Epithelial cell of esophagus (primary cell): ENCODE measurements around the gene PLA2G4F.
A peak's percentile ranks its signal among the peaks of the same experiment; 100 is the strongest.

Source experiments
- DNase-seq: peaks from one replicate; pipeline ENCODE4 v3.0.0; 2010; ENCODE audit warnings: low read depth
- H3K4me3 ChIP-seq: 2 replicates; pipeline ENCODE4 v1.5.1; 2011; ENCODE audit warnings: mild to moderate bottlenecking, low read length, control low read depth
- CTCF ChIP-seq: IDR thresholded peaks from 2 replicates; pipeline ENCODE4 v1.5.1; 2011; ENCODE audit warnings: low read depth, mild to moderate bottlenecking, low read length, control low read depth, inconsistent platforms; ENCODE audit not compliant: insufficient read depth; ENCODE audit errors: missing control alignments

PLA2G4F gene

GRCh38 chr15:42194513-42194912 is 38.1 kb upstream of the PLA2G4F start:
- DNase-seq: peak; percentile 92
- TF ChIP-seq CTCF: no peak
- no peak overlapping the region for H3K4me3 ChIP-seq

- DNase-seq: no peak
- TF ChIP-seq CTCF: no peak
- H3K4me3 ChIP-seq: no peak overlapping the region
Measured at GRCh38 chr15:42193383-42193782, 36.9 kb upstream of the PLA2G4F start.

GRCh38 chr15:42191610-42192346 is 35.3 kb upstream of the PLA2G4F start:
- no peak for DNase-seq
- H3K4me3 ChIP-seq: no peak overlapping the region
- no peak for TF ChIP-seq CTCF

GRCh38 chr15:42190370-42190769 is 33.9 kb upstream of the PLA2G4F start:
- no peak overlapping the region for H3K4me3 ChIP-seq
- no peak for TF ChIP-seq CTCF
- no peak for DNase-seq

- no peak for TF ChIP-seq CTCF
- DNase-seq: no peak
- no peak overlapping the region for H3K4me3 ChIP-seq
Measured at GRCh38 chr15:42185801-42186200, 29.4 kb upstream of the PLA2G4F start.

- TF ChIP-seq CTCF: no peak
- DNase-seq: no peak
- H3K4me3 ChIP-seq: no peak overlapping the region
Measured at GRCh38 chr15:42184736-42185135, 28.3 kb upstream of the PLA2G4F start.

- no peak overlapping the region for H3K4me3 ChIP-seq
- no peak for DNase-seq
- TF ChIP-seq CTCF: no peak
Measured at GRCh38 chr15:42184296-42184695, 27.9 kb upstream of the PLA2G4F start.
